Kidney (tissue), 14 donors: ENCODE results near the gene DIAPH3. TPM values are rescaled to one million over a fixed set of nuclear protein-coding genes. Genes with fewer than 3 reads are reported as not detected.

ENCODE experiments used
- DNase-seq, 5 donors: peaks; one replicate each; pipeline ENCODE4 v3.0.0-alpha.2; 2013 to 2020
- FAIRE-seq: peaks from 2 replicates; lab custom pipeline; 2012; peaks lifted over from hg19 to GRCh38; lab: Jason Lieb, UNC
- H3K27ac ChIP-seq, 2 donors: one replicate each; pipeline ENCODE4 v1.7.0; 2013; ENCODE audit warnings: low read depth in 2 of 2, low read length in 2 of 2, inconsistent platforms in 1 of 2
- H3K27me3 ChIP-seq: one replicate; pipeline ENCODE4 v1.7.1; 2013; ENCODE audit warnings: low read length, inconsistent platforms; ENCODE audit not compliant: control insufficient read depth, insufficient read depth
- H3K36me3 ChIP-seq, 3 donors: one replicate each; pipeline versions ENCODE4 v1.7.0 to v1.7.1; 2013; ENCODE audit warnings: low read length in 3 of 3, control low read depth in 1 of 3, inconsistent platforms in 1 of 3; ENCODE audit not compliant: insufficient read depth in 3 of 3, control insufficient read depth in 2 of 3
- H3K4me1 ChIP-seq, 3 donors: one replicate each; pipeline versions ENCODE4 v1.7.0 to v1.7.1; 2013; ENCODE audit warnings: low read length in 3 of 3, inconsistent platforms in 1 of 3, low read depth in 1 of 3; ENCODE audit not compliant: control insufficient read depth in 2 of 3, insufficient read depth in 2 of 3
- H3K4me3 ChIP-seq, 3 donors: one replicate each; pipeline versions ENCODE4 v1.7.0 to v1.8.1; 2013; ENCODE audit warnings: low read length in 3 of 3, control low read depth in 1 of 3, inconsistent platforms in 1 of 3
- H3K9ac ChIP-seq, 3 donors: one replicate each; pipeline versions ENCODE4 v1.7.0 to v1.7.1; 2013; ENCODE audit warnings: low read length in 3 of 3, control low read depth in 1 of 3, inconsistent platforms in 1 of 3
- H3K9me3 ChIP-seq, 3 donors: one replicate each; pipeline versions ENCODE4 v1.7.0 to v1.7.1; 2013; ENCODE audit warnings: low read length in 3 of 3, control low read depth in 1 of 3, inconsistent platforms in 1 of 3; ENCODE audit not compliant: control insufficient read depth in 2 of 3, insufficient read depth in 1 of 3
- CTCF ChIP-seq: IDR thresholded peaks from 3 replicates; pipeline ENCODE4 v1.5.1; 2012; ENCODE audit warnings: mild to moderate bottlenecking, moderate library complexity, borderline replicate concordance; ENCODE audit not compliant: insufficient read depth; ENCODE audit errors: extremely low read depth
- intact Hi-C: fragments of 100-400 bp; cut with DNase I; formaldehyde crosslinking; loops from one replicate; pipeline ENCODE4 v1.11.1; 2022
- polyA plus RNA-seq: library from polyadenylated mRNA; stranded (reverse); fragments of 350-450 nt; fragmentation: Illumina TruSeq; extraction: RNeasy Lipid Tissue Mini Kit (QIAGEN cat#74804); gene quantifications from one replicate; pipeline ENCODE4 v1.2.3, GENCODE V29; 2014; ENCODE audit warnings: low read depth, low replicate concordance; ENCODE audit not compliant: insufficient read depth
- total RNA-seq: library from RNA; stranded (reverse); fragmentation: NEBNext Ultra II Directional; extraction: Animal tissue kit (Norgen Biotek cat#: 25700); gene quantifications from one replicate; pipeline ENCODE4 v1.2.1, GENCODE V29; 2021
- donor health status: control.
- donor health status: control.
- donor health status: control.
- donor health status: control.
- donor health status: control.
- donor health status: DM: yes; HTN: yes; CAD: no.
- donor health status: Normal renal cell carcinoma (clear cell type).

The DIAPH3 gene
- total and polyA plus RNA-seq, 2 donors from 2014 or later: 2.0 to 2.7 TPM

GRCh38 chr13:59880468-59880867 lies 283.3 kb downstream of the DIAPH3 start:
- Histone ChIP-seq H3K27ac (no peak overlapping the region), H3K9me3 (no peaks in the 10 kb centered on the region), H3K9ac (no peak overlapping the region), H3K27me3 (no peaks in the 10 kb centered on the region), H3K36me3 (no peaks in the 10 kb centered on the region), H3K4me1 (no peaks in the 10 kb centered on the region), H3K4me3 (no peak overlapping the region)
- no peak for DNase-seq
- intact Hi-C loops: no loop called here
- no peak for FAIRE-seq
- no peak for TF ChIP-seq CTCF

GRCh38 chr13:59879281-59879680 lies 284.4 kb downstream of the DIAPH3 start:
- no peak overlapping the region for H3K9ac ChIP-seq
- no peaks in the 10 kb centered on the region for H3K27me3 ChIP-seq
- no peak for TF ChIP-seq CTCF
- H3K4me3 ChIP-seq: no peak overlapping the region
- DNase-seq (peak in 3 of 5 donors; percentile 28 to 68 (median 61)), FAIRE-seq (no peak)
- no peaks in the 10 kb centered on the region for H3K4me1 ChIP-seq
- intact Hi-C loops: no loop called here
- H3K27ac ChIP-seq: no peak overlapping the region
- H3K9me3 ChIP-seq: no peaks in the 10 kb centered on the region
- no peaks in the 10 kb centered on the region for H3K36me3 ChIP-seq

- intact Hi-C loops: no loop called here
- DNase-seq (no peak), FAIRE-seq (no peak)
- no peak overlapping the region for H3K9ac ChIP-seq
- no peaks in the 10 kb centered on the region for H3K4me1 ChIP-seq
- H3K27ac ChIP-seq: no peak overlapping the region
- H3K4me3 ChIP-seq: no peak overlapping the region
- no peak for TF ChIP-seq CTCF
- H3K36me3 ChIP-seq: no peaks in the 10 kb centered on the region
- no peaks in the 10 kb centered on the region for H3K9me3 ChIP-seq
- no peaks in the 10 kb centered on the region for H3K27me3 ChIP-seq
Observed at GRCh38 chr13:59877933-59878332, 285.8 kb downstream of the DIAPH3 start.

GRCh38 chr13:59874973-59875372 lies 288.8 kb downstream of the DIAPH3 start:
- intact Hi-C loops: no loop called here

More at GRCh38 chr13:59874973-59875372, 288.8 kb downstream of the DIAPH3 start:
- no peak for FAIRE-seq
- Histone ChIP-seq H3K36me3 (no peaks in the 10 kb centered on the region), H3K9me3 (no peaks in the 10 kb centered on the region), H3K27ac (no peak overlapping the region), H3K4me3 (no peak overlapping the region), H3K9ac (no peak overlapping the region), H3K4me1 (no peaks in the 10 kb centered on the region), H3K27me3 (no peaks in the 10 kb centered on the region)
- TF ChIP-seq CTCF: no peak
- no peak for DNase-seq
